ENCODE data around the gene AGPS.
"Not testable (repeated sequence)": the region's sequence is repeated elsewhere in the genome, so short reads cannot be mapped to it uniquely, and the experiment has no call there.

DNA sequence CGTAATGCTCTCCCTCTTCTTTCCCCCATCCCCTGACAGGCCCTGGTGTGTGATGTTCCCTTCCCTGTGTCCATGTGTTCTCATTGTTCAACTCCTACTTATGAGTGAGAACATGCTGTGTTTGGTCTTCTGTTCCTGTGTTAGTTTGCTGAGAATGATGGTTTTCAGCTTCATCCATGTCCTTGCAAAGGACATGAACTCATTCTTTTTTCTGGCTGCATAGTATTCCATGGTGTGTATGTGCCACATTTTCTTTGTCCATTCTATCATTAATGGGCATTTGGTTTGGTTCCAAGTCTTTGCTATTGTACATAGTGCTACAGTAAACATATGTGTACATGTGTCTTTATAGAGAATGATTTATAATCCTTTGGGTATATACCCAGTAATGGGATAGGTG, 24.6 kb upstream of the AGPS start:
- TF ChIP-seq ZFP1 (CRISPR knock-in tag; IDR thresholded peaks at IDR 0.05); SAFB2 (IDR thresholded peaks at IDR 0.05; ENCODE audit: borderline replicate concordance, low read depth, low read length, severe bottlenecking); MTA2 (IDR thresholded peaks at IDR 0.05; ENCODE audit: low read depth); KHSRP (IDR thresholded peaks at IDR 0.05); ZNF140 (CRISPR knock-in tag; IDR thresholded peaks at IDR 0.05); SMAD4 (CRISPR knock-in tag; conservative IDR thresholded peaks at IDR 0.05); NRF1 (conservative IDR thresholded peaks at IDR 0.05 in 1 of 2, IDR thresholded peaks at IDR 0.05 in 1 of 2); ZNF583 (CRISPR knock-in tag; IDR thresholded peaks at IDR 0.05): not testable (repeated sequence)
- TF ChIP-seq, protein P1, sequence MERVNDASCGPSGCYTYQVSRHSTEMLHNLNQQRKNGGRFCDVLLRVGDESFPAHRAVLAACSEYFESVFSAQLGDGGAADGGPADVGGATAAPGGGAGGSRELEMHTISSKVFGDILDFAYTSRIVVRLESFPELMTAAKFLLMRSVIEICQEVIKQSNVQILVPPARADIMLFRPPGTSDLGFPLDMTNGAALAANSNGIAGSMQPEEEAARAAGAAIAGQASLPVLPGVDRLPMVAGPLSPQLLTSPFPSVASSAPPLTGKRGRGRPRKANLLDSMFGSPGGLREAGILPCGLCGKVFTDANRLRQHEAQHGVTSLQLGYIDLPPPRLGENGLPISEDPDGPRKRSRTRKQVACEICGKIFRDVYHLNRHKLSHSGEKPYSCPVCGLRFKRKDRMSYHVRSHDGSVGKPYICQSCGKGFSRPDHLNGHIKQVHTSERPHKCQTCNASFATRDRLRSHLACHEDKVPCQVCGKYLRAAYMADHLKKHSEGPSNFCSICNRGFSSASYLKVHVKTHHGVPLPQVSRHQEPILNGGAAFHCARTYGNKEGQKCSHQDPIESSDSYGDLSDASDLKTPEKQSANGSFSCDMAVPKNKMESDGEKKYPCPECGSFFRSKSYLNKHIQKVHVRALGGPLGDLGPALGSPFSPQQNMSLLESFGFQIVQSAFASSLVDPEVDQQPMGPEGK (CRISPR knock-in tag; IDR thresholded peaks at IDR 0.05; ENCODE audit: borderline replicate concordance) = not testable (repeated sequence)
